Neural cell (in vitro differentiated cells): ENCODE measurements around the gene UGCG.

Experiments used
- SMC3 ChIP-seq: fragments of 450-650 bp; conservative IDR thresholded peaks from 2 replicates; pipeline ENCODE4 v1.6.1; 2014; ENCODE audit warnings: antibody characterized with exemption, mild to moderate bottlenecking, moderate library complexity; ENCODE audit not compliant: poor library complexity
- TAF1 ChIP-seq: IDR thresholded peaks from 2 replicates; pipeline ENCODE4 v1.6.1; 2012; ENCODE audit warnings: low read depth
- TF ChIP-seq, protein P1 (sequence below): fragments of 450-650 bp; IDR thresholded peaks from 2 replicates; pipeline ENCODE4 v1.5.1; 2014; ENCODE audit warnings: antibody characterized with exemption, mild to moderate bottlenecking, moderate library complexity; ENCODE audit not compliant: poor library complexity, severe bottlenecking

DNA sequence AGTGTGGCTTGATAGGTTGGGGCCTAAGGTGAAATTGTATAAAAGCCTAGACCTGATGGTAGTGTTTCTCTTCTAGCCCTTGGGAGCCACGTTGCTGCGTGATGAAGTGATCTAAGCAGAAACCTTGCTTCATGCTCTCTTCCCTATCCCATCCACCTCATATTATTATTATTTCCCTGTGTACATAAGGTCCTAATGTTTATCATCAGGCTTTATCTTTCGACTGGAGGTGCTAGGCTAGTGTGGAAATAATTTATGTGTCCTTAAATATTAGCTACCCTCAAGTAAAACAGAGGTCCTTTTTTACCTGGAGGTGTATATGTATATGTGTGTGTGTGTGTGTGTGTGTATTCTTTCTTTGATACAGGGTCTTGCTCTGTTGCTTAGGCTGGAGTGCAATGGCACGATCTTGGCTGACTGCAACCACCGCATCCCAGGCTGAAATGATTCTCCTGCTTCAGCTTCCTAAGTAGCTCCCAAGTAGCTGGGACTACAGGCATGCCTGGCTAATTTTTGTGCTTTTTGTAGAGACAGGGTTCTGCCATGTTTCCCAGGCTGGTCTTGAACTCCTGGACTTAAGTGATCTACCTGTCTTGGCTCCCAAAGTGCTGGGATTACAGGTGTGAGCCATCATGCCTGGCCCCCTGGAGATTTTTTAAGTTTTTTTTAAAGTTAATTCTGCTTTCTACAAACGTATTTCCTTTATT, 3.7 kb downstream of the UGCG start:
- TF ChIP-seq SMC3: no peak
- TF ChIP-seq, protein P1, sequence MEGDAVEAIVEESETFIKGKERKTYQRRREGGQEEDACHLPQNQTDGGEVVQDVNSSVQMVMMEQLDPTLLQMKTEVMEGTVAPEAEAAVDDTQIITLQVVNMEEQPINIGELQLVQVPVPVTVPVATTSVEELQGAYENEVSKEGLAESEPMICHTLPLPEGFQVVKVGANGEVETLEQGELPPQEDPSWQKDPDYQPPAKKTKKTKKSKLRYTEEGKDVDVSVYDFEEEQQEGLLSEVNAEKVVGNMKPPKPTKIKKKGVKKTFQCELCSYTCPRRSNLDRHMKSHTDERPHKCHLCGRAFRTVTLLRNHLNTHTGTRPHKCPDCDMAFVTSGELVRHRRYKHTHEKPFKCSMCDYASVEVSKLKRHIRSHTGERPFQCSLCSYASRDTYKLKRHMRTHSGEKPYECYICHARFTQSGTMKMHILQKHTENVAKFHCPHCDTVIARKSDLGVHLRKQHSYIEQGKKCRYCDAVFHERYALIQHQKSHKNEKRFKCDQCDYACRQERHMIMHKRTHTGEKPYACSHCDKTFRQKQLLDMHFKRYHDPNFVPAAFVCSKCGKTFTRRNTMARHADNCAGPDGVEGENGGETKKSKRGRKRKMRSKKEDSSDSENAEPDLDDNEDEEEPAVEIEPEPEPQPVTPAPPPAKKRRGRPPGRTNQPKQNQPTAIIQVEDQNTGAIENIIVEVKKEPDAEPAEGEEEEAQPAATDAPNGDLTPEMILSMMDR: no peak
- TF ChIP-seq TAF1: no peak
